ENCODE measurements around the gene SH3PXD2A.
A peak's percentile ranks its signal among the peaks of the same experiment; 100 is the strongest.
"Not testable (repeated sequence)": the region's sequence is repeated elsewhere in the genome, so short reads cannot be mapped to it uniquely, and the experiment has no call there.

SH3PXD2A gene

GRCh38 chr10:103789771-103790201 lies 65.6 kb downstream of the SH3PXD2A start:
- DNase-seq: no peak

GRCh38 chr10:103789161-103789560 lies 66.2 kb downstream of the SH3PXD2A start:
- DNase-seq: no peak

- DNase-seq: no peak
Observed at GRCh38 chr10:103787331-103787730, 68.0 kb downstream of the SH3PXD2A start.

- no peak for DNase-seq
Observed at GRCh38 chr10:103786020-103786419, 69.4 kb downstream of the SH3PXD2A start.

GRCh38 chr10:103784723-103785418 lies 70.5 kb downstream of the SH3PXD2A start:
- no peak for DNase-seq

- no peak for DNase-seq
Observed at GRCh38 chr10:103784089-103784488, 71.3 kb downstream of the SH3PXD2A start.

GRCh38 chr10:103783681-103784080 lies 71.7 kb downstream of the SH3PXD2A start:
- DNase-seq: no peak

- no peak for DNase-seq
Observed at GRCh38 chr10:103781329-103782061, 73.9 kb downstream of the SH3PXD2A start.

- no peak for DNase-seq
Observed at GRCh38 chr10:103780242-103781149, 74.9 kb downstream of the SH3PXD2A start.

GRCh38 chr10:103778358-103779139 lies 76.8 kb downstream of the SH3PXD2A start:
- DNase-seq: no peak

GRCh38 chr10:103776878-103777591 lies 78.3 kb downstream of the SH3PXD2A start:
- no peak for DNase-seq

GRCh38 chr10:103775776-103776175 lies 79.6 kb downstream of the SH3PXD2A start:
- no peak for DNase-seq

- DNase-seq: not testable (repeated sequence)
Observed at GRCh38 chr10:103772846-103773245, 82.5 kb downstream of the SH3PXD2A start.

- DNase-seq: peak; percentile 46 to 56
Observed at GRCh38 chr10:103772096-103772845, 83.1 kb downstream of the SH3PXD2A start.

- DNase-seq: no peak
Observed at GRCh38 chr10:103770139-103770538, 85.2 kb downstream of the SH3PXD2A start.

GRCh38 chr10:103769176-103769575 lies 86.2 kb downstream of the SH3PXD2A start:
- DNase-seq: no peak

GRCh38 chr10:103768345-103768744 lies 87.0 kb downstream of the SH3PXD2A start:
- no peak for DNase-seq

- DNase-seq: no peak
Observed at GRCh38 chr10:103767756-103768155, 87.6 kb downstream of the SH3PXD2A start.

- no peak for DNase-seq
Observed at GRCh38 chr10:103766751-103767505, 88.4 kb downstream of the SH3PXD2A start.

GRCh38 chr10:103765981-103766380 lies 89.4 kb downstream of the SH3PXD2A start:
- DNase-seq: peak; percentile 72 to 79

Measured in activated CD4-positive, alpha-beta T cell treated with anti-CD3 and anti-CD28 coated beads for 4 hours (primary cell).